Measurements from ENCODE around the gene NUDT7.

The NUDT7 gene

DNA sequence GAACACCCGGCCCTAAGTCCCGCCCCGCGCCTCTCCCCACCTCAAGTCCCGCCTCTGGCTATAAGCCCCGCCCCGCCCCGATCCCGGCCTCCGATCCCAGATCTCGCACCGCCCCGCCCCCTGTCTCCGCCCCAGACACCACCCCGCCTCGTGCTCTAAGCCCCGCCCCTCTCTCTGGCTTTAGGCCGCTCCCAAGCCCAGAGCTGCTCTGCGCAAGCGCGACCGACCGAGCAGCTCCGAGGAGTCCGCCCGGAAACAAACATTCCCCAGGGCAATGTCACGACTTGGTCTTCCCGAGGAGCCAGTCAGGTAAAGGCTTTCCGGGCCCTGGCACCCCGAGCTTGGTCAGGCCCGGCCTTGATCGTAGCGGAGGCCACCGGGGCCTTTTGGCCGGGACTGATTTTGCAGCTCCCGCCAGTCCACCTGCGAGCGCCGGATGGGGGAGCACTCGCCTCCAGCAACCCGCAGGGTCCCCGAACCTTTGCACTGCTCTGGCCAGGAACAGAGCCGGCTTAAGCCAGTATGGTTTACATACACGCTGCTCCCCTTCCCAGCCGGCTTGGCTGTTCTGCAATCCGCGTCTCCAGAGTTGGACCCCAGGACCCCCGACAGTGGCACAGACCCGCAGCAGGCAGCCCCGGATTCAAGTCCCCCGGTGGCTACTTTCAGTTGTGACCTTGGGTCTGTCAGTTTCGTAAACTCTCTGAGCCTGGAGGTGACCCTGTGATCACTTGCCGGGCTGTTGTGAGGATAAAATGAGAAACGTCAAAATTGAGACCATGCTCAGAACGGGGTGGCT is at the start of gene NUDT7:
Gene NUDT7 (plus strand): TSS at position 206 of the 799 bp plus-strand sequence. CDS start 69 bp downstream, at position 275.
- H3K9ac ChIP-seq = peak within 1 kb of the TSS; percentile 80

DNA sequence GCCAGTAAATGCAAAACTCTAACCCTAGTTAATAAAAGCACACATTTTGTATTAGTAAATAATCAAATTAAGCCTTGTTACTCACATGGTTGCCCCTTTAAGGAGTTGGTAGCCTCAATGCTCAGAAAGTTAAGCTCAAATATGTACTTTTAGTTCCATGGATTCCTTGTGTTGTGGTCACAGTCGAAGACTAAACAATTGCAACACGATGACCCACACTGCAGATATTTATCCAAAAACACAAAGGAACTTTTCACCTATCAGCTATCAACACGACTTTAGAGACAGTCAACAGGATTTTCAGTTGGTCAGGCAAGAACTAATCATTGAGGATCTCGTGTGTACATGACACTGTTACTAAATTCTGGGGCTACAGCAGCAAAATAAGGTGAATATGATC is 47.4 kb upstream of the NUDT7 start:
- Histone ChIP-seq H3K9ac (0 out of 2 replicates have a peak overlapping the region, but pooled peaks have one; percentile 19), H3K4me2 (no peak overlapping the region), H4K20me1 (no peaks in the 10 kb centered on the region), H3K36me3 (no peaks in the 10 kb centered on the region; the same call in 1 of the 2 replicates), H3K9me3 (peaks cover 15% of the 10 kb centered on the region), H3K4me3 (no peak overlapping the region), H3K27ac (no peak overlapping the region), H3K27me3 (no peaks in the 10 kb centered on the region), H3K4me1 (peaks cover 39% of the 10 kb centered on the region)
- TF ChIP-seq Cebpa-rat (IDR thresholded peaks at IDR 0.05) = no peak

More for the DNA sequence above, at the start of gene NUDT7:
- Histone ChIP-seq H3K36me3 (no peaks in the 10 kb centered on the region), H3K9me3 (no peaks in the 10 kb centered on the region), H3K4me1 (peaks cover 30% of the 10 kb centered on the region), H3K27me3 (no peaks in the 10 kb centered on the region), H4K20me1 (no peaks in the 10 kb centered on the region), H3K4me3 (peak within 1 kb of the TSS; percentile 76), H3K27ac (peak within 1 kb of the TSS; percentile 83), H3K4me2 (peak within 1 kb of the TSS; percentile 85)
- no peak for TF ChIP-seq Cebpa-rat (IDR thresholded peaks at IDR 0.05)

DNA sequence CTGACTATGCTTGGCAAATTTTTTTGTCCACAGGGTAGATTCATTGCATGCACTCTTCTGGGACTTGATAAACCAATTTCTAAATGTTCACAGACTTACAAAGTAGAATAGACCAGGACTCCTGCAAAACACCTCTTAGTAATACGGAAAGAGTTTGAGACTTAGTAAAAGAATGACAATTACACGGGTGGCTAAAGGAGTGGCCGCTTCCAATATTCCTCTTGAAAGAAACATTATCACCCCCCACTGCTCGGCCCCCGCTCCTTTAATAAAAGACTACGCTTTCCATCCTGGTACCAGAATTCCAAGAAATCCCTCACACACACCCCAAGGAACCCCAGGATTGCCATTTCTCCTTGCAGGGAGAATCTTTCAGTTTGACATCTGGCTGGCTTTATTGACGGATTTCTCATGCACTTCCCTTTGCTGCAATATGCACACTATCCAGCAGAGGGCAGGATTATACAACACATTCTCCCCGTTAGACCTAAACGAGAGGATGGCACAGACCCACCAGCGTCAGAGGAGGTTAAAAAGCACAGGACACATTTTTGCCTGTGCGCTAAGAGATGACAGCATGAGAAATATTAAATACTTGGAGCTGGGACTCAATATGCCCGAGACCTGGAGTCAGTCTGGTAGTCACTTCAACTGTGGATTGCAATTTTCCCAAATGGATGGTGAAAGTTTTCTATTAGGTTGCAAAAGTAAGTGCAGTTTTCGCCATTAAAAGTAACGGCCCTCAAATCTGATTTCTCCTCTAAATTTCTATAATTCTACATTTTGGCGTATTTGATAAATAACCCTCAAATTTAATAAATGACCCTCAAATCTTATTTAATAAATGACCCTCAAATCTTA is 46.6 kb upstream of the NUDT7 start:
- peaks cover 45% of the 10 kb centered on the region for H3K4me1 ChIP-seq
- H3K4me2 ChIP-seq = no peak overlapping the region; the same call in 1 of the 2 replicates
- H3K9ac ChIP-seq = no peak overlapping the region
- TF ChIP-seq Cebpa-rat (IDR thresholded peaks at IDR 0.05) = no peak
- peaks cover 20% of the 10 kb centered on the region for H3K9me3 ChIP-seq
- H3K36me3 ChIP-seq = no peaks in the 10 kb centered on the region; the same call in 1 of the 2 replicates
- H3K27me3 ChIP-seq = no peaks in the 10 kb centered on the region
- no peak overlapping the region for H3K27ac ChIP-seq
- no peaks in the 10 kb centered on the region for H4K20me1 ChIP-seq
- H3K4me3 ChIP-seq = no peak overlapping the region

DNA sequence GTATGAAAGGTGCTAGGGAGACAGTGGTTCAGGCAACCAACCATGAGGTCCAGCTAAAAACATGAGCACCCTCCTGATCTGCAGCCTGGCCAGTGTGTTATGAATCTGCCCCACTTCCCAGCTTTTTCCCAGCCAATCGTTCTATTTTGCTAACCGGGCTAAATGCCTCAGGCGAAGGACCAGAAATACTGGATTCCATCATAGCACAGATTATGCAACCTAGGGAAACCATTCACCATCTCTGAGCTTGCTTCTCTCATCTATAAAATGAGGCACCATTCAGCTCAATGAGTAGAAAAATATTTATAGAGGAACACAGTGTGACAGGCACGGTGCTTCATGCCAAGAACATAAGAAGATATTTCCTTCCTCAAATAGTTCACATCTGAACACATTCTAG is 45.2 kb upstream of the NUDT7 start:
- Histone ChIP-seq H3K9me3 (peaks cover 20% of the 10 kb centered on the region), H3K4me1 (peaks cover 60% of the 10 kb centered on the region), H3K4me2 (peak overlapping the region; percentile 70; the same call in 1 of the 2 replicates), H4K20me1 (no peaks in the 10 kb centered on the region), H3K9ac (no peak overlapping the region), H3K4me3 (no peak overlapping the region), H3K27ac (peak overlapping the region; percentile 51), H3K27me3 (no peaks in the 10 kb centered on the region), H3K36me3 (no peaks in the 10 kb centered on the region; the same call in 1 of the 2 replicates)
- TF ChIP-seq Cebpa-rat (IDR thresholded peaks at IDR 0.05) = no peak

DNA sequence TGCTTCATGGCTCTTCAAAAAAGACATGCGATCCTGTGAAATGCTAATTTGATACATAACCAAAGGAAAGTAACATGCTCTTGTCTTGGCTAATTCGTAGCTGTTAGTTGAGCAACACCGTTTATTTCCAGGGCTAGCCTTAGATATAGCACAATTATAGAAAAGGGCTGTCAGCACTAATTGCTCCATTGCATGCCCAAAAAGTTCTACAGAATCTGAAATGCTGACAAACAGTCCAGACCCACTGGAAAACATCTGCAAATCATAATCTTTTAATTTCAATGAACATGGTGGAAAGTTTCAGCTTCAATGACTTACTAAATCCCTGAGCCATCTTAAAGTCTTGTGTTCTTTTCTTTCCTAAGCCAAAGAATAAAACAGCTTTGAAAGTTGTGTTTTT is 42.9 kb upstream of the NUDT7 start:
- Histone ChIP-seq H3K9ac (peak overlapping the region; percentile 51), H4K20me1 (no peaks in the 10 kb centered on the region), H3K4me2 (peak overlapping the region; percentile 70), H3K27ac (peak overlapping the region; percentile 88), H3K36me3 (no peaks in the 10 kb centered on the region; the same call in 1 of the 2 replicates), H3K9me3 (peaks cover 20% of the 10 kb centered on the region), H3K27me3 (no peaks in the 10 kb centered on the region), H3K4me1 (peaks cover 82% of the 10 kb centered on the region), H3K4me3 (peak overlapping the region; percentile 2; the same call in 1 of the 2 replicates)
- TF ChIP-seq Cebpa-rat (IDR thresholded peaks at IDR 0.05) = no peak

DNA sequence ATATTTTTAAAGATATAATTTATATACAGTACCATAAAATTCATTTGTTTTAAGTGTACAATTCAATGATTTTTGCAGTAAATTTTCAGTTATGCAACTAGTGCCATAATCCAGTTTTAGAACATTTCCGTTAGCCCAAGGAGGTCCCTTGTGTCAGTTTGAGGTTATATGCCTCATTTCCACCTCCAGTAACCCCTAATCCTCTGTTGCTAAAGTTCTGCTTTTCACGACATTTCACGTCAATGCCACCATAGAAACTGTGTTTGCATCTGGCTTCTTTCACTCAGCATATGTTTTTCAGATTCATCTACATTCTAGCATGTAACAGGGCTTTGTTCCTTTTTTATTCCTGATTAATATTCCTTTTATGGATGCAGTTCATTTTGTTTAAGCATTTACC is 42.4 kb upstream of the NUDT7 start:
- H3K9ac ChIP-seq = no peak overlapping the region; the same call in 1 of the 2 replicates
- no peaks in the 10 kb centered on the region for H4K20me1 ChIP-seq
- TF ChIP-seq Cebpa-rat (IDR thresholded peaks at IDR 0.05) = peak; percentile 19; the same call in 1 of the 2 replicates
- H3K27me3 ChIP-seq = no peaks in the 10 kb centered on the region
- H3K4me2 ChIP-seq = peak overlapping the region; percentile 70
- H3K4me3 ChIP-seq = 0 out of 2 replicates have a peak overlapping the region, but pooled peaks have one; percentile 2
- H3K4me1 ChIP-seq = peaks cover 87% of the 10 kb centered on the region
- peaks cover 20% of the 10 kb centered on the region for H3K9me3 ChIP-seq
- H3K36me3 ChIP-seq = no peaks in the 10 kb centered on the region; the same call in 1 of the 2 replicates
- peak overlapping the region; percentile 88 for H3K27ac ChIP-seq

DNA sequence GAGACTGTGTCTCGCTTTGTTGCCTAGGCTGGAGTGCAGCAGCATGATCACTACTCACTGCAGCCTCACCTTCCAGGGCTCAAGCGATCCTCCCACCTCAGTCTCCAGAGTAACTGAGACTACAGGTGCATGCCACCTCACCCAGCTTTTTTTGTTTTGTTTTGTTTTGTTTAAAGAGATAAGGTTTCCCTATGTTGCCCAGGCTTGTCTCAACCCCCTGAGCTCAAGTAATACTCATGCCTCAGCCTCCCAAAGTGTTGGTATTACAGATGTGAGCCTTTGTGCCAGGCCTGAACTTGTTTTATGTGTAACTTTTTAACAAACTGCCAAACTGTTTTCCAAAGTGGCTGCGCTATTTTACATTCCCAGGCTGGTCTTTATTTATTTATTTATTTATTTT is 41.8 kb upstream of the NUDT7 start:
- Histone ChIP-seq H3K4me2 (peak overlapping the region; percentile 70), H3K27ac (peak overlapping the region; percentile 88), H4K20me1 (no peaks in the 10 kb centered on the region), H3K9ac (0 out of 2 replicates have a peak overlapping the region, but pooled peaks have one; percentile 7), H3K9me3 (peaks cover 20% of the 10 kb centered on the region), H3K4me3 (0 out of 2 replicates have a peak overlapping the region, but pooled peaks have one; percentile 19), H3K36me3 (no peaks in the 10 kb centered on the region; the same call in 1 of the 2 replicates), H3K4me1 (peaks cover 93% of the 10 kb centered on the region), H3K27me3 (no peaks in the 10 kb centered on the region)
- TF ChIP-seq Cebpa-rat (IDR thresholded peaks at IDR 0.05) = no peak

DNA sequence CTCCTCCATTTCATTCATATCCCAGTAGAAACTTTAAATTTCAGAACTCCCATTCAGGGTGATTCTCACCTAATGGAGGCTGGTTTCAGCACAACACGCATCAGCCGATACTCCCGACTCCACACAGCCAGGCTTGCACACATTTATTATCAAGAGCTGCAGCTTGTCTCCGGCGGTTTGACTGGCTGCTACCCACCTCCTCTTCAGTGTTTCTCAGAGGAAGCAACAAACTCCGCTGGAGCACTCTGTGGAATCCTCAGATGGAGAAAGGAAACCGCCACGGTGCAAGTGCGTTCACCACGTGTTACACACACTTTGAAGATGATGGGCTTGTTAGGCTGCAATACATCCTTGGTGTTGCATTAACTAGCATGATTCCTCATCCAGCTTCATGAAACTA is 39.7 kb upstream of the NUDT7 start:
- no peak for TF ChIP-seq Cebpa-rat (IDR thresholded peaks at IDR 0.05)
- H3K4me3 ChIP-seq = peak overlapping the region; percentile 15; the same call in 1 of the 2 replicates
- peak overlapping the region; percentile 70 for H3K4me2 ChIP-seq
- H3K4me1 ChIP-seq = peaks cover 80% of the 10 kb centered on the region
- no peaks in the 10 kb centered on the region for H4K20me1 ChIP-seq
- H3K36me3 ChIP-seq = no peaks in the 10 kb centered on the region; the same call in 1 of the 2 replicates
- no peak overlapping the region for H3K27ac ChIP-seq
- H3K9me3 ChIP-seq = peaks cover 19% of the 10 kb centered on the region
- H3K9ac ChIP-seq = no peak overlapping the region
- H3K27me3 ChIP-seq = no peaks in the 10 kb centered on the region

DNA sequence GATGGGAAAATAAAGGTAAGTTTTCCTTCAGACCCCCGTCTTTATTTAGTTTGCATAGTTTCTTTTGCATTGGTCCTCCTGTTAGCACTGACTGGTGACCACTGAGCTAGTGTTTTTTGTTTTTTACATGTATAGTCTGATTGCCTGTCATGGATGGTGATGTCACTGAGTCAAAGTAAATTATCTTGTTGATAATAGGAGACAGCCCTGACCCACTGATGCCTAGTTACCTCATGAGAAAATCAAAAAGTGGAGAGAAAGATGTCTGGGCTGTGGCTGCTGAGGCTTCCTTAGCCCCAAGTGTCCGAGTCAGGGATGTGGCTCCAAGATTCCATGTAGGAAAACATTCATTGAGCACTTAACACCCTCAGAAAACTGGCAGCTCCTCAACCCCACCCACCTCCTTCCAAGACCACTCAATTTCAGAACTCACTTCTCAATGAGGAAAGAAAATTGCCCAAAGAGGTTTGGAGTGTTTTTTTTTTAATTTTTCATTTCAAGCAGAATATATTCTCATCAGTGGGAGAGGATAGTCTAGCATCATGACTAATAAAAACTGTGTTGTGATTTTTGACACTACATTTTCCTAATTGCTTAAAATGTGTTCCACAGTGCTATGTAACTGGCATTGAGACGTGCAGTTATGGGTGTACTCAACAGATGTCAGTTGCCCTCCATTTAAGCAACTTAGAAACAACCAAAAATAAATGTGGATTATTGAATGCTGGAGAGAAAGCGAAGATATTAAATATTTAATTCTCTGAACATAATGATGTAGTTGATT is 38.7 kb upstream of the NUDT7 start:
- H3K9ac ChIP-seq = no peak overlapping the region
- peak overlapping the region; percentile 50 for H3K4me2 ChIP-seq
- no peak overlapping the region for H3K27ac ChIP-seq
- H3K36me3 ChIP-seq = no peaks in the 10 kb centered on the region
- peaks cover 9% of the 10 kb centered on the region for H3K9me3 ChIP-seq
- H3K27me3 ChIP-seq = no peaks in the 10 kb centered on the region
- TF ChIP-seq Cebpa-rat (IDR thresholded peaks at IDR 0.05) = no peak
- peaks cover 70% of the 10 kb centered on the region for H3K4me1 ChIP-seq
- H4K20me1 ChIP-seq = no peaks in the 10 kb centered on the region
- H3K4me3 ChIP-seq = no peak overlapping the region

Measured in BLaER1 (cell line).